H9 (cell line): ENCODE data around the gene DZANK1. TPM values are rescaled to one million over a fixed set of nuclear protein-coding genes. Genes with fewer than 3 reads are reported as not detected.

Experiments used
- DNase-seq: peaks from one replicate; pipeline ENCODE4 v3.0.0-alpha.2; 2017
- H2AFZ ChIP-seq: one replicate; pipeline ENCODE4 v1.6.1; 2013; ENCODE audit warnings: mild to moderate bottlenecking, low read length, control low read depth, moderate library complexity
- H2AK5ac ChIP-seq: 2 replicates; pipeline ENCODE4 v1.6.1; 2013; ENCODE audit warnings: low read length, control low read depth, mixed read lengths; ENCODE audit not compliant: insufficient read length
- H2BK120ac ChIP-seq: one replicate; pipeline ENCODE4 v1.6.1; 2013; ENCODE audit warnings: low read depth, mild to moderate bottlenecking, low read length, control low read depth, inconsistent platforms; ENCODE audit not compliant: poor library complexity, severe bottlenecking
- H2BK12ac ChIP-seq: 2 replicates; pipeline ENCODE4 v1.6.1; 2013; ENCODE audit warnings: low read length, control low read depth, mixed read lengths, low read depth; ENCODE audit not compliant: insufficient read length
- H2BK15ac ChIP-seq: 2 replicates; pipeline ENCODE4 v1.6.1; 2013; ENCODE audit warnings: low read depth, low read length, control low read depth
- H2BK20ac ChIP-seq: one replicate; pipeline ENCODE4 v1.6.1; 2013; ENCODE audit warnings: low read depth, mild to moderate bottlenecking, low read length, control low read depth, inconsistent platforms; ENCODE audit not compliant: poor library complexity, severe bottlenecking
- H2BK5ac ChIP-seq: 2 replicates; pipeline ENCODE4 v1.6.1; 2013; ENCODE audit warnings: low read length, control low read depth, mixed read lengths; ENCODE audit not compliant: insufficient read length
- H3K14ac ChIP-seq: 2 replicates; pipeline ENCODE4 v1.6.1; 2013; ENCODE audit warnings: low read length, control low read depth; ENCODE audit not compliant: insufficient read depth
- H3K18ac ChIP-seq: 2 replicates; pipeline ENCODE4 v1.6.1; 2013; ENCODE audit warnings: low read depth, mild to moderate bottlenecking, mixed read lengths, low read length, control low read depth; ENCODE audit not compliant: insufficient read length
- H3K23ac ChIP-seq: 2 replicates; pipeline ENCODE4 v1.6.1; 2013; ENCODE audit warnings: low read length, control low read depth, mixed read lengths, low read depth; ENCODE audit not compliant: insufficient read length
- H3K23me2 ChIP-seq: 2 replicates; pipeline ENCODE4 v1.6.1; 2013; ENCODE audit warnings: low read depth, mild to moderate bottlenecking, mixed read lengths, low read length, control low read depth; ENCODE audit not compliant: insufficient read length, poor library complexity, severe bottlenecking
- H3K27ac ChIP-seq: 2 replicates; pipeline ENCODE4 v1.5.1; 2013; ENCODE audit warnings: low read length, control low read depth, mixed read lengths, low read depth; ENCODE audit not compliant: insufficient read length
- H3K27me3 ChIP-seq: 2 replicates; pipeline ENCODE4 v1.6.1; 2013; ENCODE audit warnings: low read length, control low read depth, inconsistent platforms; ENCODE audit not compliant: insufficient read depth
- H3K4ac ChIP-seq: 2 replicates; pipeline ENCODE4 v1.6.1; 2013; ENCODE audit warnings: low read depth, mild to moderate bottlenecking, control low read depth, inconsistent platforms, low read length, moderate library complexity
- H3K4me1 ChIP-seq: 2 replicates; pipeline ENCODE4 v1.6.1; 2013; ENCODE audit warnings: low read length, control low read depth, inconsistent platforms; ENCODE audit not compliant: insufficient read depth
- H3K4me2 ChIP-seq: 2 replicates; pipeline ENCODE4 v1.6.1; 2013; ENCODE audit warnings: low read length, control low read depth, mixed read lengths; ENCODE audit not compliant: insufficient read length, insufficient read depth
- H3K56ac ChIP-seq: 2 replicates; pipeline ENCODE4 v1.6.1; 2013; ENCODE audit warnings: low read depth, mild to moderate bottlenecking, mixed read lengths, low read length, control low read depth; ENCODE audit not compliant: insufficient read length
- H3K79me1 ChIP-seq: 2 replicates; pipeline ENCODE4 v1.6.1; 2013; ENCODE audit warnings: low read depth, mild to moderate bottlenecking, moderate library complexity, low read length, control low read depth, inconsistent platforms; ENCODE audit not compliant: insufficient read depth, poor library complexity, severe bottlenecking
- H3K79me2 ChIP-seq: 2 replicates; pipeline ENCODE4 v1.6.1; 2013; ENCODE audit warnings: low read length, control low read depth, inconsistent platforms; ENCODE audit not compliant: insufficient read depth
- H3K9ac ChIP-seq: 2 replicates; pipeline ENCODE4 v1.6.1; 2013; ENCODE audit warnings: low read length, control low read depth, mixed read lengths; ENCODE audit not compliant: insufficient read length; ENCODE audit errors: extremely low read depth
- H3K9me3 ChIP-seq: one replicate; pipeline ENCODE4 v1.6.1; 2013; ENCODE audit warnings: low read depth, low read length, inconsistent platforms; ENCODE audit not compliant: control insufficient read depth
- H3T11ph ChIP-seq: one replicate; pipeline ENCODE4 v1.6.1; 2013; ENCODE audit warnings: mild to moderate bottlenecking, low read length, control low read depth, inconsistent platforms
- H4K20me1 ChIP-seq: one replicate; pipeline ENCODE4 v1.6.1; 2013; ENCODE audit not compliant: control insufficient read depth, insufficient read length, insufficient read depth
- H4K5ac ChIP-seq: 2 replicates; pipeline ENCODE4 v1.6.1; 2013; ENCODE audit warnings: low read depth, mild to moderate bottlenecking, mixed read lengths, low read length, control low read depth; ENCODE audit not compliant: insufficient read length
- H4K8ac ChIP-seq: replicated peaks from 2 replicates; pipeline ENCODE4 v1.6.1; 2013; ENCODE audit warnings: low read length, control low read depth, mixed read lengths, low read depth; ENCODE audit not compliant: insufficient read length
- H4K91ac ChIP-seq: 2 replicates; pipeline ENCODE4 v1.6.1; 2013; ENCODE audit warnings: low read depth, mild to moderate bottlenecking, moderate library complexity, mixed read lengths, low read length, control low read depth; ENCODE audit not compliant: insufficient read length
- H3K27ac Mint-ChIP-seq, 3 experiments: 2 replicates in 2 of 3; 3 replicates in 1 of 3; pipeline ENCODE4 v1.8.0; 2020 to 2021; ENCODE audit warnings: mixed read lengths in 3 of 3, mild to moderate bottlenecking in 1 of 3, moderate library complexity in 1 of 3
- H3K27me3 Mint-ChIP-seq: 2 replicates; pipeline ENCODE4 v1.8.0; 2021; ENCODE audit warnings: low read depth, mild to moderate bottlenecking, moderate library complexity, mixed read lengths
- H3K36me3 Mint-ChIP-seq, 3 experiments: 2 replicates in 2 of 3; 3 replicates in 1 of 3; pipeline ENCODE4 v1.8.0; 2020 to 2021; ENCODE audit warnings: low read depth in 3 of 3, mixed read lengths in 3 of 3; ENCODE audit not compliant: insufficient read depth in 1 of 3
- H3K4me1 Mint-ChIP-seq, 2 experiments: 2 replicates each; pipeline ENCODE4 v1.8.0; 2020; ENCODE audit warnings: mixed read lengths in 2 of 2
- H3K4me3 Mint-ChIP-seq, 2 experiments: 2 replicates in 1 of 2; 3 replicates in 1 of 2; pipeline ENCODE4 v1.8.0; 2020 to 2021; ENCODE audit warnings: mild to moderate bottlenecking in 2 of 2, mixed read lengths in 2 of 2, moderate library complexity in 1 of 2
- H3K9me3 Mint-ChIP-seq, 2 experiments: 2 replicates in 1 of 2; 3 replicates in 1 of 2; pipeline ENCODE4 v1.8.0; 2020; ENCODE audit warnings: mild to moderate bottlenecking in 2 of 2, mixed read lengths in 2 of 2, moderate library complexity in 1 of 2
- WGBS: extraction: QIAGEN DNeasy Blood & Tissue Kit; methylation state at CpG from one replicate; pipeline ENCODE4 v1.1.7; 2013; ENCODE audit warnings: missing lambda C conversion rate, low lambda C conversion rate, mixed read lengths; ENCODE audit not compliant: insufficient read length; ENCODE audit errors: extremely low coverage; 5-methylcytosine and 5-hydroxymethylcytosine counted together
- total RNA-seq: library from RNA; stranded (reverse); gene quantifications from 2 replicates; pipeline ENCODE4 v1.2.1, GENCODE V29; 2021
- TF ChIP-seq, protein P1 (sequence below): fragments of 200-600 bp; sonication (generic); conservative IDR thresholded peaks from 3 replicates; pipeline ENCODE4 v1.8.0; 2021; ENCODE audit warnings: antibody characterized with exemption, mild to moderate bottlenecking

The DZANK1 gene
- total RNA-seq, 1 experiment from 2014 or later: 10.5 TPM

DNA sequence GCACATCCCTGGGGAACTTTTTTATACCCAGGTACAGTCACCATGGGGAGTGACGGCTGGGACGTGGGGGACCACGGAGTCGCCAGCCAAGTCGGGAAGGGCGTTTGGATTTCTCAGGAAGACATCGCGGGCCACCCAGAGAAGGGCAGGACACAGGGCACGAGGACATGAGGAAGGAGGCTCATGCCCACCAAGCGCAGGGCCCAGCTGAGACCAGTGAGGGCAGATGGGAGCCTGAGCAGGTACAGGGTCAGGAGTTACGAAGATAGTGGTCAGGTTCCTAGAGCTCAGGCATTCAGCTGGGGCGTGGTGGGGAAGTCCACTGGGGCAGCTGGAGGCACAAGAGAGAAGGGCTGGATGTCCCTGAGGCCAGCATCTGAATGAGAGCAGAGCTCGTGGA, 103.9 kb downstream of the DZANK1 start:
- no peak overlapping the region for H3K18ac ChIP-seq
- Mint-ChIP-seq H3K4me3 (no peak overlapping the region), H3K27me3 (no peaks in the 10 kb centered on the region), H3K9me3 (no peaks in the 10 kb centered on the region; a peak in 1 of 5 replicates), H3K4me1 (peaks cover 5% of the 10 kb centered on the region in 2 experiments), H3K27ac (peak overlapping the region in 1 of 3 experiments; percentile 9; a peak in 1 of 7 replicates), H3K36me3 (no peaks in the 10 kb centered on the region; a peak in 1 of 7 replicates)
- no peak overlapping the region for H3T11ph ChIP-seq
- no peak overlapping the region for H3K27ac ChIP-seq
- no peak overlapping the region for H3K9ac ChIP-seq
- no peak overlapping the region for H3K14ac ChIP-seq
- H3K23me2 ChIP-seq: no peaks in the 10 kb centered on the region
- H3K56ac ChIP-seq: no peak overlapping the region
- no peak overlapping the region for H2AK5ac ChIP-seq
- no peak overlapping the region for H2BK120ac ChIP-seq
- H4K8ac ChIP-seq: no peak overlapping the region
- DNase-seq: no peak
- no peaks in the 10 kb centered on the region for H3K4me1 ChIP-seq
- no peaks in the 10 kb centered on the region for H3K79me2 ChIP-seq
- no peaks in the 10 kb centered on the region for H3K9me3 ChIP-seq
- H3K23ac ChIP-seq: no peak overlapping the region
- no peak overlapping the region for H2AFZ ChIP-seq
- H4K5ac ChIP-seq: no peak overlapping the region
- H4K20me1 ChIP-seq: no peaks in the 10 kb centered on the region
- no peak overlapping the region for H3K4me2 ChIP-seq
- no peak overlapping the region for H2BK15ac ChIP-seq
- H3K27me3 ChIP-seq: no peaks in the 10 kb centered on the region
- WGBS: no CpG with 5 or more reads among the region's 13 CpGs
- H3K79me1 ChIP-seq: no peaks in the 10 kb centered on the region
- no peak overlapping the region for H4K91ac ChIP-seq
- H2BK12ac ChIP-seq: no peak overlapping the region
- no peak overlapping the region for H2BK5ac ChIP-seq
- TF ChIP-seq, protein P1, sequence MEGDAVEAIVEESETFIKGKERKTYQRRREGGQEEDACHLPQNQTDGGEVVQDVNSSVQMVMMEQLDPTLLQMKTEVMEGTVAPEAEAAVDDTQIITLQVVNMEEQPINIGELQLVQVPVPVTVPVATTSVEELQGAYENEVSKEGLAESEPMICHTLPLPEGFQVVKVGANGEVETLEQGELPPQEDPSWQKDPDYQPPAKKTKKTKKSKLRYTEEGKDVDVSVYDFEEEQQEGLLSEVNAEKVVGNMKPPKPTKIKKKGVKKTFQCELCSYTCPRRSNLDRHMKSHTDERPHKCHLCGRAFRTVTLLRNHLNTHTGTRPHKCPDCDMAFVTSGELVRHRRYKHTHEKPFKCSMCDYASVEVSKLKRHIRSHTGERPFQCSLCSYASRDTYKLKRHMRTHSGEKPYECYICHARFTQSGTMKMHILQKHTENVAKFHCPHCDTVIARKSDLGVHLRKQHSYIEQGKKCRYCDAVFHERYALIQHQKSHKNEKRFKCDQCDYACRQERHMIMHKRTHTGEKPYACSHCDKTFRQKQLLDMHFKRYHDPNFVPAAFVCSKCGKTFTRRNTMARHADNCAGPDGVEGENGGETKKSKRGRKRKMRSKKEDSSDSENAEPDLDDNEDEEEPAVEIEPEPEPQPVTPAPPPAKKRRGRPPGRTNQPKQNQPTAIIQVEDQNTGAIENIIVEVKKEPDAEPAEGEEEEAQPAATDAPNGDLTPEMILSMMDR: no peak
- H3K4ac ChIP-seq: no peak overlapping the region
- H2BK20ac ChIP-seq: no peak overlapping the region
